HG02885 (cell line): ENCODE results near the gene SNX32.

ENCODE experiments used
- ATAC-seq: cut with Tn5 transposase; IDR thresholded peaks from one replicate; pipeline ENCODE4 v1.9.1; 2021; ENCODE audit warnings: mild to moderate bottlenecking; ENCODE audit not compliant: unreplicated experiment, poor library complexity

The SNX32 gene

DNA sequence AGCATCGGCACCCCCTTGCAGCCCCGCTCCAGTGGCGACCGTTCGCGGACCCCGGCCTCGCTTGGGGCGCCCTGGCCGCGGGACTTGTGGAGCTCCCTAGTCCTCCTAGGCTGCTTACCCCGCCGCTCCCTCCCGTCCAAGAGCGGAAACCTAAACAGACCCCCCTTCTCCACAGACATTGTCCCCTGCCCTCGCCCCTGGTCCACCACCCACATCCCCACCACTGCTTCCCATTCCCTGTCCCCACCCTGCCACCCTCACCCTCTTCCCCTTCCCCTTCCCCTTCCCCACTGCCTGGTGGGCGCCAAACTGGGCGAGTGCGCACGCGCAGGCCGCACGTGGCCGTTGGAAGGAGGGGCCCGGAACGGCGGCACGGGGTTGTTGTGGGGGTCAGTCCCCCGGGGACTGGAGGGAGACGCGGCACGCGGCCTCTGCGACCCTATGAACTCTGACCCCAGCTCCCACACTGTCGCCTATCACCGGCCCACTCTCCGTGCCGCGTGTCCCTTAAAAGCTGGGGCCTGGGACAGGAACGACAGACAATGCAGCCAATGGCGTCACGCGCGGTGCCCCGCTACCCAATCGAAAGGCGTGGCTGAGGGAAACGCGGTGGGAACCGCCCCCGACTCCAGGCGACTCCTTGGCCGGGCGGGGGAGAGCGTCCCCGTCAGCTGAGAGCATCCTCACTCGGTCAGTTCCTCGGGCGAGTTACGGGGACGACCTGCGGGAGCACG is at the start of gene SNX32:
TSS of gene SNX32 (plus strand) at position 667 of the 734 bp plus-strand sequence. CDS start 103 bp downstream, outside the sequence.
- ATAC-seq = peak; percentile 95

DNA sequence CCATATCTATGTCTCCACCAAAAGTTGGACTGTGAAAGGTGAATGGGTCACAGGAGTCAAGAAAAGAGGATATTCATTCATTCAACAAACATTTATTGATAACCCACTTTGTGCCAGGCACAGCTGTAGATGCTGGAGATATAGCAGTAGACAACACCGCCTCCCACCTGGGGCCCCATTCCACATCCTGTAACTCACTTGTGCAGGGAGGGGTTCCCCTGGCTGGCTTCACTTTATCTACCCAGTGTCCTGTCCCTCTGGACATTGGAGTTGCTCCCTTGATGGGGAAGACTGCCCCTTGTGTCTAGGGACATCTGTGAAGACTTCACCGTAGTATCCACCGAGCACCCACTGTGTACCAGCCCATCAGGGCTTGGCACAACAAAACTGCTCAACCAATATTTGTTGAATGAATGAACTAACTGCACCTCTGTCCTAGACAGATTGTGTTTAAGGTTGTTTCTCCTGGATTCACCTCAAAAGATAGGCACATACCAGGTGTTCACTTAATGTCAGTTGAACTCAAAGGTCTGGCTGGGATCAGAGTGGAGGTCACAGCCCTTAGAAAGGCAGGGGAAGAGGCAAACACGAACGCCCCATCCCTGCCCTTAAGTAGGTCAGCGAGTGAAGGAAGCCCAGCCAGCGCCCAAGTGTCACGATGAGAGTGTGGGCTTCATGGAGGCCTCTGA is 48.3 kb upstream of the SNX32 start:
- ATAC-seq = no peak

DNA sequence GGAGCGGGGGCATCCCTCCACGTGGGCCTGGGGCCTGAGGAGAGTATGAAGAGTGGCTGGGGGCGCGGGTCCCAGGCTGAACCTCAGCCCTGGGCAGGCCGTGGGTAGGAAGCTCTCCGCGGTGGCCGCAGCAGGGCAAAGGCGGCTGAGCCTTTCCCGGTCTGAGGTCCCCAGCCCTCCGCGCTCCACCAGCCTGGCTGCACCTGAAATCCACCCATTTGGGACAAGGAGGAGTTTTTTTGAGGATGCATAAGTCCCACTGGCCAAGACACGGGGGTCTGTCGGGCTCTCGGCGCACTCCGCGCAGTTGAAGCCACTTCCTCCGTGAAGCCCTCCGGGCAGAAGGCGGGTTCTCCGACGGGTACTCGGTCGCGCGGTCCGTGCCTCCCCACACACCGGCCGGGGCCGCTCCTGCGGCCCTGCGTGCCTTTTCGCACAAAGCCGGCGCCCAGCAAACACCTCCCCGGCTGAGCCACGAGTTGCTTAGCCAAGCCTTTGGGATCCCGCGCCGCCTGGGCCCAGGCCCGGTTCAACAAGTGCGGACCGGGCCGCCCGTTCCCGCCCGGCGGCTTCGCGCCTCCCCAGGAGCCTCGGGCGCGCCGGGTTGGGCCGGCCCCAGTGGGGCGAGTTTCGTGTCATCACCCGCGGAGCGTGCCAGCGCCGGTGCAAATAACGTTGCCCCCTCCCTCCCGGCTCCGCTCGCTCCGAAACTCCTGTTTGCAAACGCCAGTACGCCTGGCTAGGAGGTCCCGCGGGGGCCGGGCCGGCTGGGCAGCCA is 47.6 kb upstream of the SNX32 start:
- ATAC-seq = no peak

DNA sequence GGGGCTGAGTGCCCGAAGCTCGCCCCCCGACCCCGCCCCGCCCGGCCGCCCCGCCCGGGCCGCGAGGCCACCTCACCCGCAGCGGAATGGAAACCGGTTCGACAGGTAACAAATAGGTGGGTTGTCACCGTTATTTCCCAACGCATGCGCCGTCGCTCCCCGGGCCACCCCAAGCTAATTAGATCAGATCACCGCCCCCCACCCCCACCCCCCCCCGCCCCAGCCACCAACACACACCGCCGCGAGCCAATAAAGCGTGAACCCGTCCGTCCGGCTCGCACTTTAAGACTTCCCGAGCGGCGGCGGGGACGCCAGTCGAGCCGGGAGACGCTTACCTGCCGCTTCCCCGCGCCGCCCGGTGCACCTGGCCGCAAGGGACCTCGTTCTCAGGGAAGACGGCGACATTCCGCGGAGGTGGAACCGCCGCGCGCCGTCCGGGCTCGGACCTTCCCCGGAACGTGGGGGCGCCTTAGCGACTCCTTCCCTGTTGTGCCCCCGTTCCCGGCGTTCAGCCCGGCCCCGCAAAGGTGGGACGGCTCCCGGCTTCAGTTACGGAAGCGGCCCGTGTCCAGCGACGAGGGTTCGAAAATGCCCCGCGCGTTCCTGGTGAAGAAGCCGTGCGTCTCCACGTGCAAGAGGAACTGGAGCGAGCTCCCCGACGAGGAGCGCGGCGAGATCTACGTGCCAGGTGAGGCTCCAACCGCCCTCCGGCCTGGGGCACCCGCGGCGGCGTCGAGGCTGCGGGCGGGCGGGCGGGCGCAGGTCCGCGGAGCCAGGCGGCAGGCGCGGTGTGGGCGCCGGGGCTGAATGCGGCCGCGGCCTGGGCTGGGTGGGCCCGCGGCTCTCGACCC is 46.8 kb upstream of the SNX32 start, which contains the start of gene OVOL1:
TSS of gene OVOL1 (plus strand) at position 278 of the 851 bp plus-strand sequence. CDS start at position 589, 311 bp downstream.
- no peak for ATAC-seq

DNA sequence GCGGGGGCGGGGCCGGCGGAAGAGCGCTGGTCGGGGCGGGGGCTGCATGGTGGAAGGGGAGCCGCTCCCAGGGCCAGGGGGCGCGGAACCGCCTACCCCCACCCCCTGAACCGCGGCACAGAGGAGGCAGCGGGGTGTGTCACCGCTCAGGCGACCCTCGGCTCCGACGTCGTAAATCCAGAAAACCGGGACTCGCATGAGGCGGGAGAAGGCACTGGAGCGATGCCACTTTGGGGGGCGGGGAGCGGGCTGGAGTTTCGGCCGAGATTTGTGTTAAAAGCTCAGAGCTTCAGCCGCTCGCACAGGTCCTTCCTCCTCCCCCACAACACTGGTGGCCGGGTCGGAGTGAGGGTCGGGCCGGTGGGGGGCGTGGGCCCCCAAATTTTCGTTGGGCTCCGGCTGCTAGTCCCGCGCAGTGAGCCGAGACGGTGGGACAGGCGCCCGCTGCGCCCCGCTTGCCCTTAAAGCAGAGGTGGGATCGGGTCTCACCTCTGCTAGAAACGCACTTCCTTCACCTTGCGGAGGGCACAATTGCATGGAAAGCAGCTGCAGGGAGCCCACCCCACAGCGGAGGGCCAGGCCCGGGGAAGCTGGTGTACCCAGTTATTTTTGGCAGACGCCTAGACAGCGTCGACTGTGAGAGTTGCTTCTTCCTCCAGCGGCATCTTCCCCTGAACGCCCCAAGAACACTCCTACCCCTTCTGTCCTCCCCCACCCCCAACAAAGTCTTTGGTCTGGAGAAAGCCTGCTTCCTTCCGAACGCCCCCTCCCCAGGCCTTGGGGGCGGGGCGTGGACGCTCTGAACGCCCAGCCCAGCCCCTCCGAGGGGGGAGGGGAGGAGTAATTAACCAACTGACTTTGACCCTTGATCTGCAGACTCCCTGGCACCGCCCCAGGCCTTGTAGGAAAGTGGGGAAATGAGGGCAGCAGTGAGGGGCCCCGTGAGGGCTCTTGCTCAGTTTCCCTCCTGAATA is 45.8 kb upstream of the SNX32 start:
- no peak for ATAC-seq

DNA sequence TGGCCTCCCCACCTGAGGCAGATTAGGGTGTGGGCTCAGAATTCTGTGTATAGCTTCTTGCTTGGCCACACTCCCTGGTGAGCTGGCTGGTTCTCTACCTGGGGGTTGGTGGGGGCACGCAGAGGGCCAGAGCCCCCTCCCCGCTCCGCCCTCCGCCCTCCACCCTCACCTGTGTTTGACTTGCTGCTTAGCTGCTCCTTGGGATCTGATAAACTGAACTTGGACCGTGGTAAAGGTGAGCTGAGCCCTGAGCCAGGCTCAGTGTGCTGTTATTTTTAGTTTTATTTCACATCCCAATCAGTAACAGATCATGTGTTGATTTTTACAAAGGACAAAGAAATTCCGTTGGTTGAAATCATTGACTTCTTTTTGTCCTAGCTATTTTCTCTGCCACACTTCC is 44.9 kb upstream of the SNX32 start:
- no peak for ATAC-seq

DNA sequence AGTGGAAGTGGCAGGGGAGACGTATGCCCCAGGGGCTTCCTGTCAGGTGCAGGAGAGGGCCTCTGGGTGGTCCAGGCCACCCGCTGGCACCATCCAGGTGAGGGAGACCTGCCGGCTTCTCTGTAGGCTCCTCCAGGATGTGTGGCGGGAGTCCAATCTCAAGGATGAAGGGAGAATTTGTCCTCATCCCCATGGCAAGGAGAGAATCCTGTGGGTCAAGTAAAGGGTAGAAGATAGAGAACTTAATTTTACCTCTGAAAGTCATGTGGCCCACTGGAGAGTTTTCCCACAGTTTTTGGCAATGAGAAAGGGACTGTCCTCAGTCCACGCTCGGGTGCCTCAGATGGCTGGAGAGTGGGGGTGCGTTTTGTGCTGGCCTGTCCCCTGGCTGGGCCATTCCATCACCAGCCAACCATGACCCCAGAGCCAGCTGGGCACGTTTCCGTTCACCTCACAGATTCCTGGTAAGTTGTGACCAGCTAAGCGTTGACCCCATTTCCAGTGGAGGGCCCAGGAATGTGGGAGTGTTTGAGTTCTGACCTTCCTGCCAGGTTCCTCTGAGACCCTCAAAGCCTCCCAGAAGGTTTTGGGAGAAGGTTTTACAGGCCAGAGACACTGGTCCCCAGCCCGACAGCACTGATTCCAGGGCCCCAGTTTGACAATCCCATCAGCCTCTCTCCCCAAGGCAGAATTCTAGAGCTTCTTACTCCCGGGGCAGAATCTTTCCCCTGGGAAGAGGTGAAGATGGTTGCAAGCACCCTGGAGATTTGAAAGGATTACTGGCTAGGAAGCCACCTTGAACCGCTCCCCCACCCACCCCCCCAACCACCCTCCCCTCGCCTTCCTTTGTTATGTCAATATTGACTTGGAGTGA is 44.3 kb upstream of the SNX32 start:
- ATAC-seq = no peak

DNA sequence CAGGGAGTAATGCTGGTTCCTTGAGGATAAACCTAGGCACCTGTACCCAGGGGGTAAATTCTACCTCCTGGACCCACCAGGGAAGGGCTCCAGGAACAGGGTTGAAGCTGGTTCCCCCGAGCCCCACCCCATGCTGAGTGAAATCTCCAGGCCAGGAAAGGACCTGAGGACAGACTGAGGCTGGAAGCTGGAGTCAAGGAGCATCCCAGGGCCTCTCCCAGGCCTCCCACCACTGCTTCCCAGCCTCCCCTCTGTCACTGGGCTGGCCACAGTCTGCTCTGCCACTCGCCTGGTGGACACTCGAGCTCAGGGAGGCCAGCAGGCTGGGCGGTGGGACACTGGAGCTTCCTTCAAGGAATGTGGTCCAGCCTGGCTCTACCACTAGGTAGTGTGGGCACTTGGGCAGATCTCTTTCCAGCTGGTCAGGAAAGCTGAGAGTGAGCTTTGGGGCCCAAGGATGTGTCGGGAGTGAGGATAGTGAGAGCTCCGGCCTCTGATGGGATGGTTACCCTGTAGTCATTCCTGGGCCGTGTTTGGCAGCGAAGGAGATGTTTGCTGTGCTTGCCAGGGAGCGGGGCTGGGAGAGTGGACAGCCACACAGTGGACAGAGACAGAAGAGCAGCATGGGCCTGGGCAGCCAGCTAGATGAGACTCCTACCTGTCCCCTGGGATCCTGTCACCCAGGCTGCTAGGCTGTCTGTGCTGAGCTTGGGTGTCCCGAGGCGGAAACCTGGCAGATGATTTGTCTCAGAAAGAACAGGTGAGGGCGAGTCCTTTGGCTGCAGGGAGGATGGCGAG is 43.5 kb upstream of the SNX32 start:
- no peak for ATAC-seq

DNA sequence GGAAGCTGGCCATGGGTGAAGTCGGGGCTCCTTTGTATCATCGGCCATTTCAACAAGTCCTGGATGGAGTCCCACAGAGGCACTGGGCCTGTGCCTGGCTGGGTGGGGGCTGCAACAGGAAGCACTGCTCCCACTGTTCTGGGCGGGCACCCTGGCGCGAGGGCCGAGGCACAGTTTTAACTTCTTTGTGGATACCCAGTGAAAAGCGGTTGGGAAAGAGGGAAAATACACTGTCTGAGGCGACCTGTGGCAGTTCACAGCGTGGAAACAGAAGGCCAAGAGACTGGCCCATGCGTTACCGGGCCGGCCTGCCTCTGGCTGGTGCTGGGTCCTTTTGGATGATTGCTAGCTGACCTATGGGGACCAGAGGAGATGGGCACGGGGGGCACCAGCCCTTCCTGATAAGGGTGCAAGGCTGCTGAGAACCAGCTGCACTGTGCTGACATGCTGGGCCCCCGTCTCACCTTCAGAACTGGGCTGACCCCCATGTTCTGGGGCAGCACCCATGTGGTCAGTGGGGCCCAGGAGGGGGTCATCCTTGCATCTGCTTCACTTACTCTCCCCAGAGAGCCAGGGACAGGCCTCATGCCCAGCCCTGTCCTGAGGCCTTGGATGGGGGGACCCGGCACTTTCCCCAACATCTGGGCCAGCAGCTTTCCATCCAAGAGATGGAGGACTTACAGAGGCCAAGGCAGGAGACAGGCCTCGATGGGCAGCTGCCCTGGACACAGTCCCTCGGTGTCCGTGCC is 42.7 kb upstream of the SNX32 start:
- ATAC-seq = no peak

DNA sequence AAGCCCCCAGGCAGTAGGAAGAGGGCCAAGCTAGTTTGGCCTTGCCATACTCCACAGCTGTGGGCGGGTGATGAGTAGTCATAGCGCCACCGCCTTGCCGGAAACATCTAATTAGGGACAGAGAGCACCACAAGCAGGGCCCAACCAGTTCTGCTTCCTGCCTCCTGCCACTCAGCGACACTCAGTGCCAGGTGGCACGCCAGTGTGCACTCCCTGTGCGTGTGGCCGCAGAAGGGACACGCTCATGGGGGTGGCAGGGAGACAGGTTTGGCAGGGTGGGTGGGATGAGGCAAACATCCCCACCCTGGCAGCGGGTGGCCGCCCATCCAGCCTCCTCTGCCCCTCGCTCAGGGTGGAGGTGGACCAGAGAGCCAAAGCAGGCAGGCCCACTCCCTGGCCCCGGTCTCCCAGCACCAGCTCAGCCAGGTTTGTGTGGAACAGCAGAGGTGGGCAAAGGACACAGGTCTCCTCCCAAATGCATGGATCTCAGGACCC is 42.0 kb upstream of the SNX32 start:
- ATAC-seq = peak; percentile 61

DNA sequence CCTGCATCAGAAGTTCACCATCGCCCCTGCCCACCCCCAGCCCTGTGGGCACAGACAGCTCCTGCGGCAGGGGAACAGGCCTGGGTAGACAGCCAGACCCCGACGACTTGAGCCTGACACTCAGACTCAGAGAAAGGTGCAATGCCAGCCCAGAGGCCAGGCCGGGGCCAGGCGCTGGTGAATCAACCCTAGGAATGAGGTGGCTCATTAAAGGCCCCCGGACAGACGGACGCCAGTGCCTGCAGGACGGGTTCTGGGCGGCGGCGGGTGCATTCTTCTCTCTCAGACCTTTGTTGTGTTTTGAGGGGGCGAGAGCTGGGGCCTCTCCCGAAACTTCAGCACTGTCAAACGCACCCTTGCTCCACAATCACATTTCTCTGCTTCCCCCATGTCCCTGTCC is 41.3 kb upstream of the SNX32 start:
- no peak for ATAC-seq

DNA sequence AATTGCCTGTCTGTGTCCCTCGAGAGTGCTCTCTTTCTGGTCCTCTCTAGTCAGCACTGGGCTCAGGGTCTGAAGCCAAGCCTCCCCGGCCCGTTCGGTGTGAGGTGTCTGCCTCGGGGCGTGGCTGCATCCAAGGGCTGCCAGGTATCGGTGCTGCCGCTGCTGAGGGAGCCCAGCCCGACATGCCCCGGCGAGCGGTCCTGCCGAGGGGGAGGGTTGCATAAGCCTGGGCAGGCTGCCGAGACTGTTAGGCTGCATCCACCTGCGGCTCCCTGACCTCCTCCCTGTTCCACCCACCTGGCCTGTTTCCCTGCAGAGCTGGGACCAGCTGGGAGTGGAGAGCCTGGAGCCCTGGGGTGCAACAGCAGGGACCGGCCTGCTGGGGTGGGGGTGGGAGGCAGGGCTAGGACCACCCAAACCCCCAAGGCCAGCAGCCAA is 40.6 kb upstream of the SNX32 start:
- ATAC-seq = no peak

DNA sequence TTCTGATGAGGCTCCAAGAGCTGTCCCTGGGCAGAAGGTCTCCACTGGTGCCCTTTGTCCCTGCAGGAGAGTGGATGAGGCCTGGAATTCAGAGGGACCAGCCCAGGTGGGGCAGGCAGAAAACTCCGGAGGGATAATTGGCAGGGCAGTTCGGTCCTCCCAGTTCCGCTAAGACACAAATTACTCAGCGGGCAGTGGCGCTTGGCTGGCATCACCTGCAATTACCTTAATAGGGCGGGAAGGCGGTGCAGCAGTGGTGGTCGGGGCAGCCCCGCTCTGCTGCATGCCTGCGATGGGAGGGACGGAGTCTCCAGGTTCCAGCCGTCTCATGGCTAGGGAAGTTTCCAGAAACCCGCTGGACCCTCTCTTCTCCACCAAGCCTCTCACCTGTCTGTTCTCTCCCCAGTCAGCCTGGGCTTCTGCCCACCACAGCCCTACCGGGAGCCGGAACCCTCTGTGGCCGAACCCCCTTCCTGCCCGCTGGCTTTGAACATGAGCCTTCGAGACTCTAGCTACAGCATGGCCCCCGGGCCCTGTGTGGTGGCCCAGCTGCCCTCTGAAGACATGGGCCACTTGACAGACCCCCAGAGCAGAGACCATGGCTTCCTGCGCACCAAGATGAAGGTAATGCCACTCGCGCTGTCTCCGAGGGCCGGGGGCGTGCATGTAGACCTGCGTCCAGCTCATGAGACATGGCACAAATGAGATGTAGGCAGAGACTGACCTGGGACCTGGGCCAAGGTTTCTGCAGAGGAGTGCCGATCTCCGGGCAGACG is 40.0 kb upstream of the SNX32 start:
- ATAC-seq = no peak

DNA sequence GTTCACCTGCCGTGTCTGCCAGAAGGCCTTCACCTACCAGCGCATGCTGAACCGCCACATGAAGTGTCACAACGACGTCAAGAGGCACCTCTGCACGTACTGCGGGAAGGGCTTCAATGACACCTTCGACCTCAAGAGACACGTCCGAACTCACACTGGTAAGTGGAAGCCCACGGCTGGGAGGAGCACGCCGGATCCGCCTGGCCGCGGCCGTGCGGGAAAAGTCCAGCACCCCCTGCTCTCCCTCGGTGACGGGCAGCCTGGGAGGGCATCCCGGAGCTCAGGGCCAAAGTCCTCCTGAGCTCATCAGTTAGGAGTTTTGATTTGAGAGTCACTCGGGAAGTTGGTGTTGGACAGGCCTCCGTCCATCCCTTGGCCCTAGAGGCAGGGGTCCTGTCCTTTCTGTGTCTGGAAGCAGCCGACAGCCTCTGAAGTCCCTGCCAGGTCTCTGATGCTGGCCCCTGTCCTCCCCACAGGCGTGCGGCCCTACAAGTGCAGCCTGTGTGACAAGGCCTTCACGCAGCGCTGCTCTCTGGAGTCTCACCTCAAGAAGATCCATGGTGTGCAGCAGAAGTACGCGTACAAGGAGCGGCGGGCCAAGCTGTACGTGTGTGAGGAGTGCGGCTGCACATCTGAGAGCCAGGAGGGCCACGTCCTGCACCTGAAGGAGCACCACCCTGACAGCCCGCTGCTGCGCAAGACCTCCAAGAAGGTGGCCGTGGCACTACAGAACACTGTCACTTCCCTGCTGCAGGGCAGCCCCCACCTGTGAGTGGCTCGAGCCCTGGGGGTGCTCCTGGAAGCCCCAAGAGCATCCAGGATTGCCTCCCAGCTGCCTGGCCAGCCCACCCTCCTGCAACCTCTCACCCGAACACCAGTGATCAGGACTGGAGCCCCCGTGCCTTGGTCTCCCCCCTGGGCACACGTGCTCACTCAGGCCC is 38.9 kb upstream of the SNX32 start:
- no peak for ATAC-seq
